Measurements from ENCODE around the gene PAK5. TPM values are rescaled to one million over a fixed set of nuclear protein-coding genes. Genes with fewer than 3 reads are reported as not detected.

PAK5 gene
- total RNA-seq, 1 donor from 2014 or later = 0.17 TPM

DNA sequence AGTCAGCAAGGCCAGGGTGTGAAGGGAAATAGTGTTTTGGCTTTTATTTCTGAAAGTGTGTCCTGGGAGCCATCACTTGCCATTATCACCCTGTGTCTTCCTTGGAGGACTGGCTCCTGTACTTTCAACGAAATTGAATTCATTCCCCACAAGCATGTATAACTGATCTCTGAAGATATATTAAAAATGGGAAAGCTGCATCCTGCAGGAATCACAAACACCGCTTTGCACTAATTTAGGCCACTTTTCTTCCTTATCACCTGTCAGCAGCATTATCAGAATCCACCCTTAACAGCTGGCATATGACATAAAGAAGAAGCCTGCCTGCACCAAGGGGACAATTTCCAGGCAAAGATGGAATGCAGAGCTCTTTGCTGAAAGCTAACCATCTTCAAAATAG is 268.3 kb downstream of the PAK5 start:
- H3K4me3 ChIP-seq (ENCODE audit: low read depth, low read length) = no peak overlapping the region
- DNase-seq (ENCODE audit: low read depth) = no peak
- H3K27me3 ChIP-seq (ENCODE audit: control insufficient read depth, insufficient read depth, low read length) = no peaks in the 10 kb centered on the region
- H3K36me3 ChIP-seq (ENCODE audit: control insufficient read depth, insufficient read depth, low read length) = no peaks in the 10 kb centered on the region
- TF ChIP-seq, protein P1, sequence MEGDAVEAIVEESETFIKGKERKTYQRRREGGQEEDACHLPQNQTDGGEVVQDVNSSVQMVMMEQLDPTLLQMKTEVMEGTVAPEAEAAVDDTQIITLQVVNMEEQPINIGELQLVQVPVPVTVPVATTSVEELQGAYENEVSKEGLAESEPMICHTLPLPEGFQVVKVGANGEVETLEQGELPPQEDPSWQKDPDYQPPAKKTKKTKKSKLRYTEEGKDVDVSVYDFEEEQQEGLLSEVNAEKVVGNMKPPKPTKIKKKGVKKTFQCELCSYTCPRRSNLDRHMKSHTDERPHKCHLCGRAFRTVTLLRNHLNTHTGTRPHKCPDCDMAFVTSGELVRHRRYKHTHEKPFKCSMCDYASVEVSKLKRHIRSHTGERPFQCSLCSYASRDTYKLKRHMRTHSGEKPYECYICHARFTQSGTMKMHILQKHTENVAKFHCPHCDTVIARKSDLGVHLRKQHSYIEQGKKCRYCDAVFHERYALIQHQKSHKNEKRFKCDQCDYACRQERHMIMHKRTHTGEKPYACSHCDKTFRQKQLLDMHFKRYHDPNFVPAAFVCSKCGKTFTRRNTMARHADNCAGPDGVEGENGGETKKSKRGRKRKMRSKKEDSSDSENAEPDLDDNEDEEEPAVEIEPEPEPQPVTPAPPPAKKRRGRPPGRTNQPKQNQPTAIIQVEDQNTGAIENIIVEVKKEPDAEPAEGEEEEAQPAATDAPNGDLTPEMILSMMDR (IDR thresholded peaks at IDR 0.05; ENCODE audit: insufficient read depth, low read length, poor library complexity, severe bottlenecking) = no peak

DNA sequence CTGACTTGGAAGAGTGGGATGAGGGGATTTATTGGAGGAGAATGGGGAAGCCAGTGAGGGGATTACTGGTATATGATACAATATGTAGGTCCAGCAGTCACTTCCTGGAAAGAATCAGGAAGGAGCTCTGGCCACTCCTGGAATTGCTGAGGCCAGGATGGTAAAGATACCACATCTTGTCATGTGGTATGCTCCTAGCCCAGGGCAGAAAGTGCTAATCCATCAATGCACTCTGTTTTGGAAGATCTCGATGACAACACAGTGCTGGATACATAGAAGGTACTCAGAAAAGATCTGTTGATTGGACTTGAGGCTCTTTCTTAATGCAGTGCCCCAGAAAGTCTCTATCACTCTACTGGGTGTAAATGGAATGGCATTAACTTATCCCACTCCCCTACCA is 271.9 kb downstream of the PAK5 start:
- Histone ChIP-seq H3K4me3 (ENCODE audit: low read depth, low read length) (no peak overlapping the region), H3K36me3 (ENCODE audit: control insufficient read depth, insufficient read depth, low read length) (no peaks in the 10 kb centered on the region), H3K27me3 (ENCODE audit: control insufficient read depth, insufficient read depth, low read length) (no peaks in the 10 kb centered on the region)
- TF ChIP-seq, protein P1 (IDR thresholded peaks at IDR 0.05; ENCODE audit: insufficient read depth, low read length, poor library complexity, severe bottlenecking) = no peak
- no peak for DNase-seq (ENCODE audit: low read depth)

DNA sequence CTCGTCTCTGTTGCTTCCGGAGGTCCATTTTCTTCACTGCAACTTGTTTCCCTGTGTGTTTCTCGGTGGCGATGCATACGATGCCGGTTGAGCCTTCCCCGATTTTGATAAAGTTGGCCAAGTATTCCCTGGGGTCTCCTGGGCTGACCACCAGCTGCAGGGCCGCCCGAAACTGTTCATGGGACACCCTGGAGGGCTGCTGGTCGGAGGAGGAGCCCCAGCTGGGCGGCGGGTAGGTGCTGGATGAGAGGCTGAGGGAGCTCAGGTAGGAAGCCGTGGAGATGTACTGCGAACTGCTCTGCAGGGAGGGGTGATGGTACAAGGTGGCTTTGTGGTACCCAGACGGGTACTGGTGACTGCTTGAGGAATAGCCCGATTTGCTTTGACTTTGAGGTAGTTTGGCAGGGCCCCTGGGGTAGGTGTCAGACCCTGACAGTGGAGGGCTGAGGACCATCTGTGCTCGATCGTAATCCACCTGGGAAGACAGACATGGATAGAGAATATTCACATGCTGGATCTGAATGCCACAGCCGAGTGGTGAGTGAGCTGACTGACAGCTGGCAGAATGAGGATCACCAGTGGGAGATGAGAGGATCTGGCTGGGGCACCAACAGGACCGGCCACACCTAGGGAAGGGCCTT is 272.8 kb downstream of the PAK5 start:
- Histone ChIP-seq H3K27me3 (ENCODE audit: control insufficient read depth, insufficient read depth, low read length) (no peaks in the 10 kb centered on the region), H3K36me3 (ENCODE audit: control insufficient read depth, insufficient read depth, low read length) (no peaks in the 10 kb centered on the region), H3K4me3 (ENCODE audit: low read depth, low read length) (no peak overlapping the region)
- DNase-seq (ENCODE audit: low read depth) = no peak
- TF ChIP-seq, protein P1 (IDR thresholded peaks at IDR 0.05; ENCODE audit: insufficient read depth, low read length, poor library complexity, severe bottlenecking) = no peak

DNA sequence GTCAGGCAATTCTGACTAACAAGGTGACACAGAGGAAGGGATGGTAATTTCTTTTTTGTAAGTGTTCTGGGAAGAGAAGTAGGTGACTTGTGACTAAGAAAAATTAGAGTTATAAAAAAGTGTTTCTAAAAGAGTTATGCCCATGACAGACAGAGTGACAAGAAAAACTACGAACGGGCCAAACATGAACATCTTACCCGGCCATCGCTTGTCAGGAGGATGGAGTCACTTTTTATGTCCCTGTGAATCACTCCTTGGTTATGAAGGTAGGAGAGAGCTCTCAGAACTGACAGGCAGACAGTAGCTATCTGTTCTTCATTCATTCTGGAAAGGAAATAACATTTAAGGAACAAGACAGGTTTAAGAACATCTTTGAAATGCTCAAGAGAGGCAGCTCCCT is 281.5 kb downstream of the PAK5 start:
- Histone ChIP-seq H3K36me3 (ENCODE audit: control insufficient read depth, insufficient read depth, low read length) (no peaks in the 10 kb centered on the region), H3K4me3 (ENCODE audit: low read depth, low read length) (no peak overlapping the region), H3K27me3 (ENCODE audit: control insufficient read depth, insufficient read depth, low read length) (no peaks in the 10 kb centered on the region)
- DNase-seq (ENCODE audit: low read depth) = no peak
- TF ChIP-seq, protein P1 (IDR thresholded peaks at IDR 0.05; ENCODE audit: insufficient read depth, low read length, poor library complexity, severe bottlenecking) = no peak

DNA sequence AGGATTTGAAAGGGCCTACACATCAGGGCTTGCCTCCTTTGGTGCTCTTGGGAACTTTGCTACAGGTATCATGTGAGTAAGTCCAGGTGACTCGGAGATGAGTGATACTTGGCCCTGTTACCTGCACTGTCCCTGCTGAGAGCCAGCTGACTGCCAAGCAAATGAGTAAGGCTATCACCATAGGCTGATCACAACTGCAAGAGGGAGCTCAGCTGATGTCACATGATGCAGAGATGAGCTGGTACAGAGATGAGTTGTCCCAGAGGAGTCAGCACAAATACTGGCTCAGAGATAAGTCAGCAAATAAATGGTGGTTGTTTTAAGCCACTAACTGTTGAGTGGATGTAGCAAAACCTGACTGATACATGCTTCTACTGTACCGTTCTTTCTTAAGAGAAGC is 283.1 kb downstream of the PAK5 start:
- Histone ChIP-seq H3K4me3 (ENCODE audit: low read depth, low read length) (no peak overlapping the region), H3K27me3 (ENCODE audit: control insufficient read depth, insufficient read depth, low read length) (no peaks in the 10 kb centered on the region), H3K36me3 (ENCODE audit: control insufficient read depth, insufficient read depth, low read length) (no peaks in the 10 kb centered on the region)
- TF ChIP-seq, protein P1 (IDR thresholded peaks at IDR 0.05; ENCODE audit: insufficient read depth, low read length, poor library complexity, severe bottlenecking) = no peak
- no peak for DNase-seq (ENCODE audit: low read depth)
